BE2C (cell line): ENCODE measurements around the gene PDK3.
A peak's percentile ranks its signal among the peaks of the same experiment; 100 is the strongest.

Experiments used
- DNase-seq: peaks from one replicate; pipeline ENCODE4 v3.0.0-alpha.2; 2020
- H3K27me3 ChIP-seq: fragments of 250-450 bp; sonication (Bioruptor Pico); 2 replicates; pipeline ENCODE4 v1.5.1; 2020; ENCODE audit warnings: mild to moderate bottlenecking
- H3K36me3 ChIP-seq: fragments of 250-450 bp; sonication (Bioruptor Pico); 2 replicates; pipeline ENCODE4 v1.5.1; 2020; ENCODE audit warnings: mild to moderate bottlenecking
- H3K4me1 ChIP-seq: fragments of 250-450 bp; sonication (Bioruptor Pico); 2 replicates; pipeline ENCODE4 v1.5.1; 2020
- H3K4me3 ChIP-seq: 2 replicates; pipeline ENCODE4 v1.5.1; 2011; ENCODE audit warnings: low read depth, low read length
- H3K9me3 ChIP-seq: fragments of 250-450 bp; sonication (Bioruptor Pico); 2 replicates; pipeline ENCODE4 v1.5.1; 2020
- TF ChIP-seq, protein P1 (sequence below): IDR thresholded peaks from 2 replicates; pipeline ENCODE4 v1.5.1; 2012; ENCODE audit warnings: mild to moderate bottlenecking, low read depth, low read length

The PDK3 gene

DNA sequence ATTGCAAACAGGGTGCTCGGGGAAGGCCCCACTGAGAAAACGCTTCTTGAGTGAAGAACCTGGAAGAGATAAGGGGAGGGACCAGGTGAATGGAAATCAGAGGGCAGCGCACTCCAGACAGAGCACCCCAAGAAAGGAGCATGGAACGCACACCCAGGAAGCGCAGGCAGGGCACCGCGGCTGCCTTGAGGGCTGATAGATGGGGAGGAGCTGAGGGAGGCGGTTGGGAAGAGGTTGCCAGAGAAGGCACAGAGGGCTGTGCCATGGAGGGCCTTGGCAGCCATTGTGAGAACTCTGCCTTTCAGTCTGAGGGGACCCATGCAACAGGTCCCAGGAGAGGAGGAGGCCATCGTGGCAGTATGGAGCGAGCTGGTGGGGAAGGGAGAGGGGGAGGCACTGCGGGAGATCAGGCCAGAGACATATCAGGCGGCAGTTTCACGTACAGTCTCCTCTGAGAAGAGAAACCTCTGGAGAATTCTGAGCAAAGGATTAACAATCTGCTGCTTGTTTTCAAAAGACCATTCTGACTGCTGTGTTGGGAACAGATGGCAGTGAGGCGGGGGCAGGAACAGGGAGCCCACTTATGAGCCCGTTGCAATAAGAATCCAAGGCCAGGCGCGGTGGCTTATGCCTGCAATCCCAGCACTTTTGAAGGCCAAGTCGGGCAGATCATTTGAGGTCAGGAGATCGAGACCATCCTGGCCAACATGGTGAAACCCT is 98.4 kb downstream of the PDK3 start:
- Histone ChIP-seq H3K36me3 (no peaks in the 10 kb centered on the region), H3K4me1 (no peaks in the 10 kb centered on the region), H3K9me3 (no peaks in the 10 kb centered on the region), H3K27me3 (no peaks in the 10 kb centered on the region), H3K4me3 (no peak overlapping the region)
- DNase-seq: no peak
- TF ChIP-seq, protein P1, sequence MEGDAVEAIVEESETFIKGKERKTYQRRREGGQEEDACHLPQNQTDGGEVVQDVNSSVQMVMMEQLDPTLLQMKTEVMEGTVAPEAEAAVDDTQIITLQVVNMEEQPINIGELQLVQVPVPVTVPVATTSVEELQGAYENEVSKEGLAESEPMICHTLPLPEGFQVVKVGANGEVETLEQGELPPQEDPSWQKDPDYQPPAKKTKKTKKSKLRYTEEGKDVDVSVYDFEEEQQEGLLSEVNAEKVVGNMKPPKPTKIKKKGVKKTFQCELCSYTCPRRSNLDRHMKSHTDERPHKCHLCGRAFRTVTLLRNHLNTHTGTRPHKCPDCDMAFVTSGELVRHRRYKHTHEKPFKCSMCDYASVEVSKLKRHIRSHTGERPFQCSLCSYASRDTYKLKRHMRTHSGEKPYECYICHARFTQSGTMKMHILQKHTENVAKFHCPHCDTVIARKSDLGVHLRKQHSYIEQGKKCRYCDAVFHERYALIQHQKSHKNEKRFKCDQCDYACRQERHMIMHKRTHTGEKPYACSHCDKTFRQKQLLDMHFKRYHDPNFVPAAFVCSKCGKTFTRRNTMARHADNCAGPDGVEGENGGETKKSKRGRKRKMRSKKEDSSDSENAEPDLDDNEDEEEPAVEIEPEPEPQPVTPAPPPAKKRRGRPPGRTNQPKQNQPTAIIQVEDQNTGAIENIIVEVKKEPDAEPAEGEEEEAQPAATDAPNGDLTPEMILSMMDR: no peak

DNA sequence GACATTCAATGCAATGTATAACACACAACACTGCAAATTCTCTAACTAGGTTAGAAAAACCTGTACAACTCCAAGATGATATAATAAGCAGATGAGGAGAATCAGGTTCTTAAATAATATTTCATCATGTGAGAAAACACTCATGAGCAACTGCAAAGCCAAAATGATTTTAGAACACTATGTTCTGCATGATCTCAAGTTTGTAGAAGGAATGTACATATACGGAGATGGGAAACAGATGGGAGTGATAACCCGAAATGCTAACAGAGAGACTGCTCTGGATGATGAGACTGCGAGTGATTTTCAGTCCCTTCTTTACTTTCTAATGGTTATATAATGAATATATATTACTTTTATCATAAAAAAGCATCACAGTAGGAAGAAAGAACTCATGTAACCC is 101.2 kb downstream of the PDK3 start:
- no peaks in the 10 kb centered on the region for H3K36me3 ChIP-seq
- H3K9me3 ChIP-seq: no peaks in the 10 kb centered on the region
- no peaks in the 10 kb centered on the region for H3K27me3 ChIP-seq
- H3K4me3 ChIP-seq: no peak overlapping the region
- DNase-seq: no peak
- TF ChIP-seq, protein P1: no peak
- no peaks in the 10 kb centered on the region for H3K4me1 ChIP-seq

DNA sequence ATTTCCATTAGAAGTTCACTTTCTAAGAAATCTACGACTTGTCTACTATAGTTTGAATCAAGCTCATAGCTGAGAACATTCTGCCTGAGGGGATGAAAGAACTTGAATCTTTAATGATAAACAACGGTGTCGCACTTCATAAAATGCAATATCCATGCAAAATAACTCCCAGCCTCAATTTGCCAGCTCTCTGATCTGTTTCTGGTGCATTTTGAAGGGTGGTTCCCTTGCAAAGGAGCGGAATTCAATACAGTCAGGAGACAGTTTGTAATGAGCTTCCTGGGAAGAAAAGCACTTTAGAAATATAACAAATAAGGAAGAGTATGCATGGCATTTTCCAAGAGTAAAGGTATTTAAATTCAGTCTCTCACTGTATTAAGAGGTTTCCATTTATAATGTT is 102.1 kb downstream of the PDK3 start:
- Histone ChIP-seq H3K9me3 (no peaks in the 10 kb centered on the region), H3K27me3 (no peaks in the 10 kb centered on the region), H3K4me3 (no peak overlapping the region), H3K4me1 (no peaks in the 10 kb centered on the region), H3K36me3 (no peaks in the 10 kb centered on the region)
- TF ChIP-seq, protein P1: no peak
- no peak for DNase-seq

DNA sequence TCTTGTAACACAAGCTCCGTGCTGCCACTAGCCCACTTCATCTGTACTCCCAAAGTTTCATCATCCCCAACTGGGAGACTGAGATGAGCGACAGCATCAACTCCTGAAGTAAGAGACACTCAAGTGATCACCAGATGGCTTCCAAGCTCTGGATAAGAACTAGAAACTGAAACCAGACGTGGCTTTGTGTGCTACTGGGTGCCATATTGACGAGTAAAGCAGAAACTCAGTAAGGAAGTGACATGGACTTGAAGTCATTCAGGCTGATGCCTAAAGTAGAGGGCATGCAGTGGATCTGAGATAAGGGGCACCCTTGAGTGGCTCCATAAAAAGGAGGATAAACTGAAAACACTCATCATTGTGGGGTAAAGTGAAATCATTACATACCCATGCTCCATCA is 109.7 kb downstream of the PDK3 start:
- H3K4me1 ChIP-seq: no peaks in the 10 kb centered on the region
- H3K36me3 ChIP-seq: no peaks in the 10 kb centered on the region
- H3K9me3 ChIP-seq: no peaks in the 10 kb centered on the region
- no peaks in the 10 kb centered on the region for H3K27me3 ChIP-seq
- DNase-seq: no peak
- no peak overlapping the region for H3K4me3 ChIP-seq
- TF ChIP-seq, protein P1: no peak

DNA sequence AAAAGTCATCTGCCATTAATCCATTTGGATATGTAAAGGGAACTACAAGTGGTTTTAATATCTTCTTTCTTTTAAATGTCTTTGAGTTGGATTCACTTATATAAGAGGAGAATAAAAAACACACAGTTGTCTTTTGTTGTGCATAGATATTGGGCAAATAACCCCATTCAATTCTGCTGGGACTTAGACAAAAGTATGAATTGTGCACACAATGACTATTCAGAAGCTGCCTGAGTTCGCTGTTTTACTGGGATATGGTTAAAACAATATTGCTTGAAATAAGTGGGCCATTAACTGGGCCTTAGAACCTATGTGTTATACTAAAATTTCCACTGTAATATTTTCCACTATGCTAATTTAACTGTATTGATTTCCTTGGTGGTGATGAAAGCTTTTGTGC is 110.4 kb downstream of the PDK3 start:
- TF ChIP-seq, protein P1: no peak
- no peak for DNase-seq
- Histone ChIP-seq H3K36me3 (no peaks in the 10 kb centered on the region), H3K27me3 (no peaks in the 10 kb centered on the region), H3K9me3 (no peaks in the 10 kb centered on the region), H3K4me3 (no peak overlapping the region), H3K4me1 (no peaks in the 10 kb centered on the region)

DNA sequence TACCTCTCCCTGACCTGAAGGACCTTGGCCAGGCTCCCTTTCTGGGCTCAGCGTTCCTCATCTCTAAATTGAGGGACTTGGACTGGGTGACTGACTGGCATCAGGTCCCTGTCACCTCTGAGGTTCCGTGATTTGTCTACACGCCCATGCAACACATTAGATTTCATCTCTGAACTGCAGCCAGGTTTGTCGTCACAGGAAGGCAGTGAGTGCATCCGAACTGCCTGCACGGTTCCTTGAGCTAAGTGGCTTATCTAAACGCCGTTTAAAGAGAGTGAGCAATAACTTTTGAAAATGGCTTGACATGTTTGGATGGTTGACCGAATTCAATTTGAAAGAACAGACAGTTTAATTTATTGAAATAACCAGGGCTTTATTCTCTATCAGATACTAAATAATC is 112.0 kb downstream of the PDK3 start:
- H3K4me1 ChIP-seq: no peaks in the 10 kb centered on the region
- no peaks in the 10 kb centered on the region for H3K27me3 ChIP-seq
- peak; percentile 57 for DNase-seq
- H3K4me3 ChIP-seq: 0 out of 2 replicates have a peak overlapping the region, but pooled peaks have one; percentile 11
- H3K9me3 ChIP-seq: no peaks in the 10 kb centered on the region
- TF ChIP-seq, protein P1: no peak
- H3K36me3 ChIP-seq: no peaks in the 10 kb centered on the region
